Endothelial cell of umbilical vein (primary cell): Measurements from ENCODE around the gene ZKSCAN4. TPM values are rescaled to one million over a fixed set of nuclear protein-coding genes. Genes with fewer than 3 reads are reported as not detected.

Experiments used
- BruUV-seq: library from RNA; stranded (reverse); fragments of 400-500 nt; replicated peaks from 2 replicates; lab custom pipeline; 2021; lab: Mats Ljungman, UMichigan
- CTCF ChIA-PET: fragments of 300-600, 350-600 bp; sonication (Branson Sonifier 250); formaldehyde crosslinking; loops from one replicate; lab custom pipeline; 2021; ENCODE audit warnings: antibody characterized with exemption, inconsistent platforms; lab: Charles Lee
- POLR2A ChIA-PET: fragments of 300-600, 350-600 bp; sonication (Branson Sonifier 250); formaldehyde crosslinking; loops from one replicate; lab custom pipeline; 2021; ENCODE audit warnings: antibody characterized with exemption, inconsistent platforms; lab: Charles Lee
- DNase-seq: peaks from one replicate; pipeline ENCODE4 v3.0.0-alpha.2; 2011; ENCODE audit warnings: low read depth, low spot score
- FAIRE-seq: peaks from 2 replicates; lab custom pipeline; 2011; peaks lifted over from hg19 to GRCh38; lab: Jason Lieb, UNC
- H2AFZ ChIP-seq: 2 replicates; pipeline ENCODE4 v1.6.0; 2012; ENCODE audit warnings: low read depth, low read length, control low read depth, inconsistent platforms
- H3K27ac ChIP-seq: 2 replicates; pipeline ENCODE4 v1.5.1; 2011; ENCODE audit warnings: low read depth, mild to moderate bottlenecking, control low read depth, low read length, moderate library complexity; ENCODE audit not compliant: insufficient read depth
- H3K27me3 ChIP-seq, 2 experiments: 2 replicates each; pipeline versions ENCODE4 v1.6.0 to v1.6.1; 2011; ENCODE audit warnings: low read length in 2 of 2, mixed read lengths in 1 of 2; ENCODE audit not compliant: control insufficient read depth in 2 of 2, insufficient read depth in 2 of 2
- H3K36me3 ChIP-seq, 2 experiments: 2 replicates in 1 of 2; 3 replicates in 1 of 2; pipeline ENCODE4 v1.5.1; 2011; ENCODE audit warnings: low read length in 2 of 2, mild to moderate bottlenecking in 1 of 2, moderate library complexity in 1 of 2; ENCODE audit not compliant: control insufficient read depth in 2 of 2, insufficient read depth in 2 of 2; ENCODE audit errors: extremely low read depth in 1 of 2
- H3K4me1 ChIP-seq: 3 replicates; pipeline ENCODE4 v1.5.1; 2011; ENCODE audit warnings: mild to moderate bottlenecking, low read length; ENCODE audit not compliant: control insufficient read depth, insufficient read depth; ENCODE audit errors: extremely low read depth
- H3K4me2 ChIP-seq: 2 replicates; pipeline ENCODE4 v1.6.1; 2011; ENCODE audit warnings: low read length, control low read depth, mixed read lengths; ENCODE audit not compliant: insufficient read depth
- H3K4me3 ChIP-seq, 3 experiments: fragments of 200-600 bp in 1 of 3; sonication (generic), shearing (Covaris generic) in 1 of 3; replicated peaks in 1 of 3; 2 replicates each; pipeline ENCODE4 v1.5.1; 2011 to 2016; ENCODE audit warnings: control low read depth in 3 of 3, low read length in 3 of 3, mild to moderate bottlenecking in 2 of 3, inconsistent platforms in 1 of 3, low read depth in 1 of 3, moderate library complexity in 1 of 3; ENCODE audit not compliant: insufficient read depth in 1 of 3
- H3K79me2 ChIP-seq: 2 replicates; pipeline ENCODE4 v1.6.0; 2012; ENCODE audit warnings: low read length, inconsistent platforms; ENCODE audit not compliant: control insufficient read depth, insufficient read depth
- H3K9ac ChIP-seq: replicated peaks from 2 replicates; pipeline ENCODE3; 2011; ENCODE audit warnings: low read length, control low read depth; ENCODE audit not compliant: insufficient read depth; ENCODE audit errors: extremely low read depth
- H3K9me1 ChIP-seq: replicated peaks from 3 replicates; pipeline ENCODE4 v1.6.0; 2011; ENCODE audit warnings: mild to moderate bottlenecking, low read length; ENCODE audit not compliant: control insufficient read depth, insufficient read depth; ENCODE audit errors: extremely low read depth
- H3K9me3 ChIP-seq: replicated peaks from 2 replicates; pipeline ENCODE4 v1.5.1; 2012; ENCODE audit warnings: low read length, inconsistent platforms; ENCODE audit not compliant: control insufficient read depth, insufficient read depth
- H4K20me1 ChIP-seq: replicated peaks from 2 replicates; pipeline ENCODE3; 2011; ENCODE audit warnings: mild to moderate bottlenecking, low read length; ENCODE audit not compliant: control insufficient read depth, insufficient read depth; ENCODE audit errors: extremely low read depth
- EZH2 ChIP-seq: IDR thresholded peaks from 2 replicates; pipeline ENCODE4 v1.6.1; 2012; ENCODE audit warnings: borderline replicate concordance, low read depth, mild to moderate bottlenecking, moderate library complexity, low read length, inconsistent platforms; ENCODE audit not compliant: severe bottlenecking
- JUN ChIP-seq: IDR thresholded peaks from 2 replicates; pipeline ENCODE4 v1.6.1; 2011; ENCODE audit warnings: borderline replicate concordance, low read depth; ENCODE audit not compliant: insufficient read length, insufficient read depth
- POLR2AphosphoS5 ChIP-seq: IDR thresholded peaks from 2 replicates; pipeline ENCODE4 v1.6.1; 2012; ENCODE audit warnings: low read depth, mild to moderate bottlenecking, control low read depth, low read length, moderate library complexity; ENCODE audit not compliant: insufficient read depth
- dilution Hi-C: fragments of 300-500 bp; cut with MboI; formaldehyde crosslinking; loops from one replicate; pipeline ENCODE4 v1.15.0; 2019; ENCODE audit warnings: low sequenced_read_pairs; ENCODE audit not compliant: extremely low pct_ligation_motif_present
- intact Hi-C: fragments of 100-400 bp; cut with micrococcal nuclease; formaldehyde crosslinking; loops from one replicate; pipeline ENCODE4 v1.10.0; 2022
- polyA plus RNA-seq, 4 experiments: library from polyadenylated mRNA; depleted of rRNA in 3 of 4; stranded (reverse) in 3 of 4; unstranded in 1 of 4; fragments of >200 nt; gene quantifications; 2 replicates each; pipeline versions ENCODE4 v1.2.1 to v1.2.3, GENCODE V29; 2011 to 2012; ENCODE audit warnings: missing spikeins in 1 of 4
- total RNA-seq: library from RNA; stranded (reverse); gene quantifications from 2 replicates; pipeline ENCODE4 v1.2.3, GENCODE V29; 2021

ZKSCAN4 gene
- total and polyA plus RNA-seq, 2 donors (not counting 3 experiments of a cell fraction or from before 2014, with no cell fraction given): 1.3 to 3.6 TPM

- FAIRE-seq (no peak), DNase-seq (no peak)
- Histone ChIP-seq H3K36me3 (no peaks in the 10 kb centered on the region), H3K27me3 (peaks cover 37 to 79% of the 10 kb centered on the region in 2 experiments), H3K9me3 (no peaks in the 10 kb centered on the region), H4K20me1 (no peaks in the 10 kb centered on the region), H3K9me1 (no peaks in the 10 kb centered on the region), H3K4me2 (peak overlapping the region; percentile 96), H3K4me1 (peaks cover 21% of the 10 kb centered on the region), H3K9ac (no peak overlapping the region), H3K27ac (no peak overlapping the region), H2AFZ (peak overlapping the region; percentile 61), H3K79me2 (no peaks in the 10 kb centered on the region), H3K4me3 (peak overlapping the region; percentile 33 to 49 (median 33))
- dilution Hi-C loops: no loop called here
- no TSS peak for BruUV-seq
- POLR2A ChIA-PET: interaction anchor here (1.5 kb wide), 1 partner anchor 67 kb away, joined by 4 read pairs; the partner anchor contains the start of gene ZKSCAN8
- intact Hi-C loops: no loop called here
- CTCF ChIA-PET: interaction anchor here (0.9 to 1.6 kb wide), 5 partner anchors 12 to 67 kb away, joined by 3 to 4 read pairs (median 3); partner anchors contain the start of gene ZKSCAN8
- TF ChIP-seq EZH2 (peak; percentile 87), POLR2AphosphoS5 (no peak)
Observed at GRCh38 chr6:28208111-28208659, 43.9 kb downstream of the ZKSCAN4 start.

DNA sequence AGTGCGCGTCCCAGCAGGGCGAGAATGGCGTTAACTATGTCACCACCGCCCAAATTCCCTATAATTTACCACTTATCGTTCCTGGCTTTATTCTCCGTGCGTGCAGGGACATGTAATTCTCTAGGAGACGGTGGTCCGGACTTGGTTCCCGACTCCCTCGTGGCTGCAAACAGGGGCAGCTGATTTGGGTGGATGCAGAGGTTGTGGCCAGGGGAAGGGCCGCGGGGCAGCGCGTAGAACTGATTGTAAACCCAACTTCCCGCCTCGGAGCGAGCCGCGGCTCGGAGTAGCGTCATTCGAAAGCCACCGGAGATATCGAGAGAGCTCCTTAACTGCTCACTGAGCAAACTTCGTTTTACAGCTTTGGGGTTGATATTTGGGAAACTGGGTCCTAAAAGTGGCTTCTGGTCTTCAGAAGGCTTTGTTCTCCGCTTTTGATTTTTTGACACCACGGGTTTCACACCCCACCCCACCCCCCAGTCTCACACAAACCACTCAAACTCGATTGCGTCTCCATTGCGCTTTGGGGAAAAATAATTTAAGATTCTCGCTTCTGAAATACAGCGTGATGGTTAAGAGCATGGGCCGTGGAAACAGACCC, 44.5 kb downstream of the ZKSCAN4 start:
- Histone ChIP-seq H3K4me1 (peaks cover 21% of the 10 kb centered on the region), H3K9me1 (no peaks in the 10 kb centered on the region), H3K36me3 (no peaks in the 10 kb centered on the region), H2AFZ (peak overlapping the region; percentile 61), H3K9me3 (no peaks in the 10 kb centered on the region), H3K4me2 (peak overlapping the region; percentile 96), H3K79me2 (no peaks in the 10 kb centered on the region), H3K9ac (no peak overlapping the region), H3K27ac (no peak overlapping the region), H3K4me3 (peak overlapping the region; percentile 33 to 49 (median 33)), H3K27me3 (peaks cover 39 to 81% of the 10 kb centered on the region in 2 experiments), H4K20me1 (no peaks in the 10 kb centered on the region)
- BruUV-seq: no TSS peak
- peak; percentile 49 for DNase-seq
- dilution Hi-C loops: no loop called here
- CTCF ChIA-PET: interaction anchor here (0.9 to 1.6 kb wide), 5 partner anchors 11 to 67 kb away, joined by 3 to 4 read pairs (median 3); partner anchors contain the start of gene ZKSCAN8
- intact Hi-C loops: loop anchor here (1.0 kb wide), 1 partner anchor 66 kb away; the partner anchor contains the start of gene ZKSCAN8
- no peak for TF ChIP-seq JUN
- TF ChIP-seq EZH2: peak; percentile 81
- FAIRE-seq: peak; percentile 61
- POLR2A ChIA-PET: interaction anchor here (1.5 kb wide), 1 partner anchor 66 kb away, joined by 4 read pairs; the partner anchor contains the start of gene ZKSCAN8
